ENCODE results near the gene ZNF674. TPM values are rescaled to one million over a fixed set of nuclear protein-coding genes. Genes with fewer than 3 reads are reported as not detected.

The ZNF674 gene
- total RNA-seq = 1 to 10 TPM; 2.2 to 4.4 TPM

GRCh38 chrX:46545111-46546005 lies at the start of gene ZNF674:
TSS of gene ZNF674 (minus strand) at chrX:46545421. CDS start at chrX:46542087, 3,334 bp downstream.
- DNase-seq (ENCODE audit: low spot score) (peak; percentile 93), ATAC-seq (peak; percentile 94 to 95)
- Mint-ChIP-seq H3K36me3 (no peaks in the 10 kb centered on the region), H3K9me3 (no peaks in the 10 kb centered on the region), H3K27me3 (peaks cover 0 to 2% of the 10 kb centered on the region in 2 donors), H3K4me1 (ENCODE audit: low read depth in 2 of 2) (peaks cover 8 to 14% of the 10 kb centered on the region in 2 donors), H3K27ac (peak within 1 kb of the TSS; percentile 96 to 97), H3K4me3 (peak within 1 kb of the TSS; percentile 88)

GRCh38 chrX:46589977-46590723 lies 44.9 kb upstream of the ZNF674 start:
- Mint-ChIP-seq H3K36me3 (no peaks in the 10 kb centered on the region), H3K27ac (no peak overlapping the region), H3K4me1 (ENCODE audit: low read depth in 2 of 2) (peaks cover 14% of the 10 kb centered on the region in 2 donors), H3K27me3 (peaks cover 0 to 7% of the 10 kb centered on the region in 2 donors), H3K9me3 (no peaks in the 10 kb centered on the region), H3K4me3 (no peak overlapping the region)
- ATAC-seq (no peak), DNase-seq (ENCODE audit: low spot score) (no peak)

GRCh38 chrX:46588263-46588662 lies 43.0 kb upstream of the ZNF674 start:
- H3K36me3 Mint-ChIP-seq = no peaks in the 10 kb centered on the region
- ATAC-seq (no peak), DNase-seq (ENCODE audit: low spot score) (no peak)
- H3K4me1 Mint-ChIP-seq (ENCODE audit: low read depth in 2 of 2) = peaks cover 14% of the 10 kb centered on the region in 2 donors
- H3K9me3 Mint-ChIP-seq = no peaks in the 10 kb centered on the region
- H3K27ac Mint-ChIP-seq = peak overlapping the region in 1 of 2 donors; percentile 43
- H3K4me3 Mint-ChIP-seq = peak overlapping the region; percentile 48
- H3K27me3 Mint-ChIP-seq = peaks cover 0 to 5% of the 10 kb centered on the region in 2 donors

GRCh38 chrX:46587753-46588171 lies 42.5 kb upstream of the ZNF674 start:
- no peaks in the 10 kb centered on the region for H3K36me3 Mint-ChIP-seq
- no peak for ATAC-seq
- H3K27me3 Mint-ChIP-seq = peaks cover 0 to 5% of the 10 kb centered on the region in 2 donors
- H3K4me3 Mint-ChIP-seq = peak overlapping the region; percentile 48
- no peak for DNase-seq (ENCODE audit: low spot score)
- peaks cover 14% of the 10 kb centered on the region in 2 donors for H3K4me1 Mint-ChIP-seq (ENCODE audit: low read depth in 2 of 2)
- no peaks in the 10 kb centered on the region for H3K9me3 Mint-ChIP-seq
- H3K27ac Mint-ChIP-seq = peak overlapping the region in 1 of 2 donors; percentile 43

- peak; percentile 68 to 80 for ATAC-seq
- H3K4me3 Mint-ChIP-seq = peak overlapping the region; percentile 38
These were observed 41.9 kb upstream of the ZNF674 start for GRCh38 chrX:46587158-46587557.

GRCh38 chrX:46584736-46585135 lies 39.5 kb upstream of the ZNF674 start:
- Mint-ChIP-seq H3K4me3 (no peak overlapping the region), H3K9me3 (no peaks in the 10 kb centered on the region), H3K36me3 (no peaks in the 10 kb centered on the region)

More at GRCh38 chrX:46587158-46587557, 41.9 kb upstream of the ZNF674 start:
- peaks cover 14% of the 10 kb centered on the region in 2 donors for H3K4me1 Mint-ChIP-seq (ENCODE audit: low read depth in 2 of 2)
- H3K9me3 Mint-ChIP-seq = no peaks in the 10 kb centered on the region
- no peaks in the 10 kb centered on the region for H3K36me3 Mint-ChIP-seq
- H3K27me3 Mint-ChIP-seq = peaks cover 0 to 1% of the 10 kb centered on the region in 2 donors
- peak overlapping the region; percentile 43 to 78 for H3K27ac Mint-ChIP-seq
- DNase-seq (ENCODE audit: low spot score) = no peak

GRCh38 chrX:46582966-46583365 lies 37.7 kb upstream of the ZNF674 start:
- ATAC-seq (no peak), DNase-seq (ENCODE audit: low spot score) (no peak)
- no peak overlapping the region for H3K4me3 Mint-ChIP-seq
- no peak overlapping the region for H3K27ac Mint-ChIP-seq
- H3K4me1 Mint-ChIP-seq (ENCODE audit: low read depth in 2 of 2) = peaks cover 8 to 9% of the 10 kb centered on the region in 2 donors
- no peaks in the 10 kb centered on the region for H3K27me3 Mint-ChIP-seq
- H3K9me3 Mint-ChIP-seq = no peaks in the 10 kb centered on the region
- H3K36me3 Mint-ChIP-seq = no peaks in the 10 kb centered on the region

More at GRCh38 chrX:46584736-46585135, 39.5 kb upstream of the ZNF674 start:
- no peak for ATAC-seq
- Mint-ChIP-seq H3K4me1 (ENCODE audit: low read depth in 2 of 2) (peaks cover 14% of the 10 kb centered on the region in 2 donors), H3K27me3 (no peaks in the 10 kb centered on the region), H3K27ac (no peak overlapping the region)
- DNase-seq (ENCODE audit: low spot score) = no peak

- Mint-ChIP-seq H3K36me3 (no peaks in the 10 kb centered on the region), H3K27me3 (no peaks in the 10 kb centered on the region), H3K9me3 (no peaks in the 10 kb centered on the region), H3K27ac (no peak overlapping the region), H3K4me3 (no peak overlapping the region), H3K4me1 (ENCODE audit: low read depth in 2 of 2) (peaks cover 5 to 6% of the 10 kb centered on the region in 2 donors)
- ATAC-seq (no peak), DNase-seq (ENCODE audit: low spot score) (no peak)
These were observed 37.1 kb upstream of the ZNF674 start for GRCh38 chrX:46582325-46582724.

GRCh38 chrX:46580613-46581012 lies 35.4 kb upstream of the ZNF674 start:
- Mint-ChIP-seq H3K4me1 (ENCODE audit: low read depth in 2 of 2) (peaks cover 4 to 7% of the 10 kb centered on the region in 2 donors), H3K27ac (no peak overlapping the region), H3K4me3 (no peak overlapping the region), H3K36me3 (no peaks in the 10 kb centered on the region), H3K9me3 (no peaks in the 10 kb centered on the region), H3K27me3 (peaks cover 0 to 3% of the 10 kb centered on the region in 2 donors)
- ATAC-seq (no peak), DNase-seq (ENCODE audit: low spot score) (no peak)

- H3K9me3 Mint-ChIP-seq = no peaks in the 10 kb centered on the region
- H3K4me1 Mint-ChIP-seq (ENCODE audit: low read depth in 2 of 2) = peaks cover 4 to 7% of the 10 kb centered on the region in 2 donors
- H3K36me3 Mint-ChIP-seq = no peaks in the 10 kb centered on the region
- peaks cover 0 to 3% of the 10 kb centered on the region in 2 donors for H3K27me3 Mint-ChIP-seq
- no peak overlapping the region for H3K27ac Mint-ChIP-seq
- no peak overlapping the region for H3K4me3 Mint-ChIP-seq
- DNase-seq (ENCODE audit: low spot score) (no peak), ATAC-seq (no peak)
These were observed 34.0 kb upstream of the ZNF674 start for GRCh38 chrX:46579250-46579649.

- ATAC-seq (no peak), DNase-seq (ENCODE audit: low spot score) (no peak)
- no peaks in the 10 kb centered on the region for H3K36me3 Mint-ChIP-seq
- H3K27me3 Mint-ChIP-seq = peaks cover 0 to 3% of the 10 kb centered on the region in 2 donors
- no peak overlapping the region for H3K27ac Mint-ChIP-seq
- H3K9me3 Mint-ChIP-seq = no peaks in the 10 kb centered on the region
- no peak overlapping the region for H3K4me3 Mint-ChIP-seq
- H3K4me1 Mint-ChIP-seq (ENCODE audit: low read depth in 2 of 2) = peaks cover 11 to 14% of the 10 kb centered on the region in 2 donors
These were observed 32.2 kb upstream of the ZNF674 start for GRCh38 chrX:46577221-46578005.

GRCh38 chrX:46576458-46576857 lies 31.2 kb upstream of the ZNF674 start:
- no peak overlapping the region for H3K27ac Mint-ChIP-seq
- DNase-seq (ENCODE audit: low spot score) (no peak), ATAC-seq (no peak)

GRCh38 chrX:46575991-46576392 lies 30.8 kb upstream of the ZNF674 start:
- peak overlapping the region; percentile 65 for H3K4me3 Mint-ChIP-seq
- H3K36me3 Mint-ChIP-seq = no peaks in the 10 kb centered on the region
- H3K9me3 Mint-ChIP-seq = no peaks in the 10 kb centered on the region
- H3K27ac Mint-ChIP-seq = no peak overlapping the region
- peaks cover 0 to 6% of the 10 kb centered on the region in 2 donors for H3K27me3 Mint-ChIP-seq
- ATAC-seq = no peak
- no peak for DNase-seq (ENCODE audit: low spot score)
- H3K4me1 Mint-ChIP-seq (ENCODE audit: low read depth in 2 of 2) = peaks cover 19 to 23% of the 10 kb centered on the region in 2 donors

More at GRCh38 chrX:46576458-46576857, 31.2 kb upstream of the ZNF674 start:
- peaks cover 0 to 6% of the 10 kb centered on the region in 2 donors for H3K27me3 Mint-ChIP-seq
- H3K4me3 Mint-ChIP-seq = peak overlapping the region; percentile 65
- H3K9me3 Mint-ChIP-seq = no peaks in the 10 kb centered on the region
- H3K36me3 Mint-ChIP-seq = no peaks in the 10 kb centered on the region
- peaks cover 19 to 23% of the 10 kb centered on the region in 2 donors for H3K4me1 Mint-ChIP-seq (ENCODE audit: low read depth in 2 of 2)
